T-helper 2 cell treated with Interferon-gamma antibody and Interleukin-4, amounts not matched to agents 5 μg/mL and 100 μg/mL, for 36 hours (primary cell): ENCODE data around the gene SENP7.

Source experiments
- DNase-seq: peaks from one replicate; pipeline ENCODE4 v3.0.0; 2021; ENCODE audit warnings: low spot score
- H3K27ac Mint-ChIP-seq: one replicate; pipeline ENCODE4 v1.8.0; 2021; ENCODE audit warnings: mild to moderate bottlenecking, mixed read lengths
- H3K27me3 Mint-ChIP-seq: one replicate; pipeline ENCODE4 v1.8.0; 2021; ENCODE audit warnings: low read depth, mixed read lengths
- H3K36me3 Mint-ChIP-seq: one replicate; pipeline ENCODE4 v1.8.0; 2021; ENCODE audit warnings: low read depth, mixed read lengths
- H3K4me1 Mint-ChIP-seq: one replicate; pipeline ENCODE4 v1.8.0; 2021; ENCODE audit warnings: low read depth, mixed read lengths
- H3K4me3 Mint-ChIP-seq: one replicate; pipeline ENCODE4 v1.8.0; 2022; ENCODE audit warnings: mild to moderate bottlenecking, moderate library complexity, mixed read lengths
- H3K9me3 Mint-ChIP-seq: one replicate; pipeline ENCODE4 v1.8.0; 2021; ENCODE audit warnings: mixed read lengths

SENP7 gene

DNA sequence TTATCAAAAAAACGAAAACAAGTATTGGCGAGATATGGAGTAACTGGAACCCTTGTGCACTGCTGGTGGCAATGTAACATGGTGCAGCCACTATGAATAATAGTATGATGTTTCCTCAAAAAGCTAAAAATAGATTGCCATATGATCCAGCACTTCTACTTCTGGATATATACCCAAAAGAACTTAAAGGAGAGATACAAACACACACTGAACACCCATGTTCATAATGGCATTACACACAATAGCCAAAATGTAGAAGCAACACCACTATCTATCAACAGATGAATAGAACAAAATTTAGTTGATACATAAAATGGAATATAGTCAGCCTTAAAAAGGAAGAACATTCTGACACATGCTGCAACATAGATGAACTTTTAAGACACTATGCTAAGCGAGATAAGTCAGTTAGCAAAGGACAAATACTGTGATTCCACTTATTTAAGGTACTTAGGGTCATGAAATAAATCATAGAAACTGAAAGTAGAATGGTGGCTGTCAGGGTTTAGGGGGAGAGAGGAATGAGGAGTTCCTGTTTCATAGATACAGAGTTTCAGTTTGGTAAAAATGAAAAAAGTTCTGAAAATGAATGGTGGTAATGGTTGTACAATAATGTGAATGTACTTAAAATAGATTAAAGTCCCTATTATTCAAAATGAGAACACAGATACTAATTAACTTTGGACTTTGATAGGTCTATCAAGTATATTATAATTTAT is 133.2 kb downstream of the SENP7 start:
- H3K36me3 Mint-ChIP-seq: peaks cover 13% of the 10 kb centered on the region
- peaks cover 32% of the 10 kb centered on the region for H3K4me1 Mint-ChIP-seq
- H3K27me3 Mint-ChIP-seq: no peaks in the 10 kb centered on the region

DNA sequence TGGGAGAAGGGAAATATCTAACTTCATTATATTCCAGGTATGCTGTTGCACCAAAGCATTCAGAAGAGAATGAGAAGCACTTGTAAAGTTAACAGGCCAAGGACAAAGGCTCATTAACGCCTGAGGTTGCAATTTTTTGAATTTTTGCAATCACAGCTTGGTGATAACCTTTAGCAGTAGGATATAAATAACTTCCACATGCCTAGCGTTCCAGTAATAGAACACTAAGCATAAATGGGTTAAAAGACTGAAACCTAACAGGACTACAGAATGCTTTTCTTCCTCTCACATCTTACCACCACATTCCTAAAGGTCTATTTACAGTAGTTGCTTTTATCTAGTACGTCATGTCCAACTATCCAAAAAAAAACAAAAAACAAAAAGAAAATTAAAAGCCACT is 135.2 kb downstream of the SENP7 start:
- Mint-ChIP-seq H3K9me3 (peaks cover 12% of the 10 kb centered on the region), H3K4me3 (no peak overlapping the region), H3K27me3 (no peaks in the 10 kb centered on the region), H3K27ac (no peak overlapping the region), H3K36me3 (peaks cover 10% of the 10 kb centered on the region), H3K4me1 (peaks cover 38% of the 10 kb centered on the region)
- DNase-seq: no peak

More for the DNA sequence above, 133.2 kb downstream of the SENP7 start:
- peaks cover 12% of the 10 kb centered on the region for H3K9me3 Mint-ChIP-seq
- no peak for DNase-seq
- H3K27ac Mint-ChIP-seq: peak overlapping the region; percentile 53
- peak overlapping the region; percentile 78 for H3K4me3 Mint-ChIP-seq

DNA sequence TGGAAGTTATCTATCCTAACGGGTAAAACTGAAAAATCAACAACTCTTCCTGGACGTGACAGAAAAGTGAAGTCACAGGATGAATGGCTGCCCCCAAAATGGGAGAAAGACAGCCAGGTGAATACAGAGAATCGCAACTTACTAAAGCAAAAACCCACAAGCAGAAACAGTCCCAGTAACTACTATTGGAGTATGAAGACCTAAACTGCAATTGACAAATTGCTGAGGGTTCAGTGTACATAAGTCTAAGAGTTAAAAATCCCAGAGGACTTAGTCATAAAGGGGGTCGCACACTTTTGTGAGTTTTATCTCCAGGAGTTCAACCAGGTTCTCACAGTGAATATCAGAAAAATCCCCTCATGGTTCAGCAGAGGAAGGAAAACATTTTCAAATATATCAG is 135.8 kb downstream of the SENP7 start:
- no peak for DNase-seq
- peaks cover 38% of the 10 kb centered on the region for H3K4me1 Mint-ChIP-seq
- H3K27ac Mint-ChIP-seq: no peak overlapping the region
- no peaks in the 10 kb centered on the region for H3K27me3 Mint-ChIP-seq
- H3K9me3 Mint-ChIP-seq: peaks cover 12% of the 10 kb centered on the region
- peaks cover 10% of the 10 kb centered on the region for H3K36me3 Mint-ChIP-seq
- no peak overlapping the region for H3K4me3 Mint-ChIP-seq

DNA sequence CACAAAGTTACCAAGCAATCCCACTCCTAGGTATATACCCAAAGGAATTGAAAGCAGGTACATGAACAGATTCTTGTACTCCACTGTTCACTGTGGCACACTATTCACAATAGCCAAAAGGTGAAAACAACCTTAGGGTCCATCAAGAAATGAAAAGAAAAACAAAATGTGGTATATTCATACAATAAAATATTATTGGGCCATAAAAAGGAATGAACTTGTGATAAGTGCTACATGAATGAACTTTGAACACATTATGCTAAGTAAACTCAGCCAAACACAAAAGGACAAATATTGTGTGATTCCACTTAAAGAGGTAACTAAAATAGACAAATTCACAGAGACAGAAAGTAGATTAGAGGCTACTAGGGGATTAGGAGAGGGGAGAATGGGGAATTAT is 137.4 kb downstream of the SENP7 start:
- Mint-ChIP-seq H3K27me3 (no peaks in the 10 kb centered on the region), H3K4me1 (peaks cover 32% of the 10 kb centered on the region), H3K36me3 (peaks cover 14% of the 10 kb centered on the region), H3K4me3 (no peak overlapping the region), H3K27ac (no peak overlapping the region), H3K9me3 (peaks cover 12% of the 10 kb centered on the region)
- DNase-seq: no peak

DNA sequence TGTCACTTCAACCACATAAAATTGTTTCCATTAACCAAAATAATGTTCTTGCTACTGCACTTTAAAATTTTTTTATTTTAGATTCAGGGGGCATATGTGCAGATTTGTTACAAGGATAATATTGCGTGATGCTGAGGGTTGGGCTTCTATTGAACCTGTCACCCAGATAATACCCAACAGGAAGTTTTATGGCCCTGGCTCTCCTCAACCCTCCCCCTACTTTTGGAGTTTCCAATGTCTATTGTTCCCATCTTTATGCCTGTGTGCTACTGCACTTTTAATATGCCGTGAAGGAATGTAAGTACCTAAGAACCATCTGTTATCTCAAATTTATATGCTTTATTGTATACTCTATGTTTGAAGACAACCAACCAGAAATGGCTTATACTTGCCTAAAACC is 150.6 kb downstream of the SENP7 start:
- peaks cover 19% of the 10 kb centered on the region for H3K9me3 Mint-ChIP-seq
- H3K4me1 Mint-ChIP-seq: no peaks in the 10 kb centered on the region
- no peak for DNase-seq
- peaks cover 51% of the 10 kb centered on the region for H3K36me3 Mint-ChIP-seq
- no peaks in the 10 kb centered on the region for H3K27me3 Mint-ChIP-seq
- no peak overlapping the region for H3K4me3 Mint-ChIP-seq
- H3K27ac Mint-ChIP-seq: no peak overlapping the region

DNA sequence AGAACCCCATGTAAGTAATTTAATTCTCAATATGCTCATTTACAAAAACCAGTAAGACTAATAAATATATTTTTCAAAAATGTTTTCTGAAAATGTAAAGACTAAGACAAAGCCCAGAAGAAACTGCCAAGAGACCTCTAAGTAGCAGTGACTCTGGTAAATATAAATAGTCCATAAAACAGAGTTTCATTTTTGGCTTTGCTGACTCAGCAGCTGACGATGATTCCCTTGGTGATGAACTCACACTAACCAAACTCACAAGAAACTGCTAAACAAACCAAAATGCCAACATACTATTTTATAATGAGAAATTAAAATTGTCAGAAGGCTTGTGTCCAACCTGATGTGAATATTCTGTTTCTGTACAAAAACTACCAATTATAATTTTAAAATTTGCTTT is 161.2 kb downstream of the SENP7 start:
- Mint-ChIP-seq H3K4me3 (no peak overlapping the region), H3K27me3 (no peaks in the 10 kb centered on the region), H3K27ac (no peak overlapping the region), H3K36me3 (peaks cover 10% of the 10 kb centered on the region), H3K4me1 (peaks cover 2% of the 10 kb centered on the region), H3K9me3 (no peaks in the 10 kb centered on the region)
- DNase-seq: no peak

DNA sequence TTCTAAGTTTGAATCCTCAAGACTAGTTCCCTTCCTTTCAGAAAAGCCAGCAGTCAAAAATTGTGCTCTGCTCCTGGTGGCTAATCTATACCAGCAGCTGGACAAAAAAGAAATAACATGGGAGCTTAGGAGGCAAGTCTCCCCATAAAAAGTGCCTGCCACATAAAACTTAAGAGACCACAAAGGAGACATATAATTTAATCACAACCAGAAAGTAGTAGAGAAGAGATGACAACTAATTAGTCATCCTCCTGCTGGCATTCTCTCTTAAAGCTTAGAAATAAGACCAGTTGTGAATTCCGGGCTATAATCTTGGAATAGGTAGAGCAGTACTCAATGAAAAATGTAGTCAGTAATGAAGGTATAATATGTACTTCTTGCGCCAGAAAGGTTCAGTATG is 172.4 kb downstream of the SENP7 start:
- no peak overlapping the region for H3K4me3 Mint-ChIP-seq
- H3K36me3 Mint-ChIP-seq: peaks cover 24% of the 10 kb centered on the region
- no peak overlapping the region for H3K27ac Mint-ChIP-seq
- DNase-seq: no peak
- H3K4me1 Mint-ChIP-seq: no peaks in the 10 kb centered on the region
- no peaks in the 10 kb centered on the region for H3K9me3 Mint-ChIP-seq
- H3K27me3 Mint-ChIP-seq: no peaks in the 10 kb centered on the region

DNA sequence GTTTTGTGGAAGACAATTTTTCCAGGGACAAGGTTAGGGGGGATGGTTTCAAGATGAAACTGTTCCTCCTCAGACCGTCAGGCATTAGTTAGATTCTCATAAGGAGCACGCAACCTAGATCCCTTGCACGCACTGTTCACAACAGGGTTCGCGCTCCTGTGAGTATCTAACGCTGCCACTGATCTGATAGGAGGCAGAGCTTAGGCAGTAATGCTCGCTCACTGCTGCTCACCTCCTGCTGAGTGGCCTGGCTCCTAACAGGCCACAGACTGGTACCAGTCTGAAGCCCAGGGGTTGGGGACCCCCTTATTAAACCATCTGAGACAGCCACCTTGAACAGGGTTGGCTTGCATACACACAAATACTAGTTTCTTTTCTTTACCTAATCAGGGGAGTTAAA is 179.1 kb downstream of the SENP7 start:
- Mint-ChIP-seq H3K36me3 (peaks cover 12% of the 10 kb centered on the region), H3K9me3 (no peaks in the 10 kb centered on the region), H3K27ac (no peak overlapping the region), H3K4me3 (no peak overlapping the region), H3K27me3 (no peaks in the 10 kb centered on the region), H3K4me1 (no peaks in the 10 kb centered on the region)
- DNase-seq: no peak

DNA sequence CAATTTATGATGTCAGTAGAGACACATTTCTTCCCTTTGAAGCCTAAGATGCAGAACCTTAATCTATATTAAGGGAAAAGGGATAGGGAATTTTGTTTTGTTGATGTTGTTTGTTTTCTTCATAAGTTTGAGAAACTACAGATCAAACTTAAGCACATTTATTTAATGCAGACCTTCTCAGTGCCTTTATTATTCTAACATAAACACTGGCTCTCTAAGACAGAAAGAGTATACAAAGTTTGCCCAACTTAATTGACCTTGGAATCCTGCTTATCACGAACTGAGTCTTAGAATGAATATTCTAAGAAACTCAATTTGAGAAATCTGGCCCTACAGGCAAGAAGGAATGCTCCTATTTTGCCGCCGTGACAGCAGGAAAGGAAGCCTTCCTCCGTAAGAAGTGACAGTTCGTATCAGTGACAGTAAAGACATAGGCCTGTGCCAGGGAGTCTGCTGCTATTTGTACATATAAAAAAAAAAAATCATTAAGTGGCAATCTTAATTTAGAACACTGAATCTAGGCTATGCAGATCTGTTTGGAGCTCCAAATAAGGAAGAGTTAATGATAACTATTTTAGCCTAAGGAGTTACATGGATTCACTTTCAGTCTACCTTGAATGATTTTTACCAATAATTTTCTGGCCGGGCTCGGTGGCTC is 183.9 kb downstream of the SENP7 start:
- H3K9me3 Mint-ChIP-seq: no peaks in the 10 kb centered on the region
- H3K4me3 Mint-ChIP-seq: no peak overlapping the region
- no peak overlapping the region for H3K27ac Mint-ChIP-seq
- H3K4me1 Mint-ChIP-seq: no peaks in the 10 kb centered on the region
- H3K27me3 Mint-ChIP-seq: no peaks in the 10 kb centered on the region
- no peak for DNase-seq
- peaks cover 17% of the 10 kb centered on the region for H3K36me3 Mint-ChIP-seq

DNA sequence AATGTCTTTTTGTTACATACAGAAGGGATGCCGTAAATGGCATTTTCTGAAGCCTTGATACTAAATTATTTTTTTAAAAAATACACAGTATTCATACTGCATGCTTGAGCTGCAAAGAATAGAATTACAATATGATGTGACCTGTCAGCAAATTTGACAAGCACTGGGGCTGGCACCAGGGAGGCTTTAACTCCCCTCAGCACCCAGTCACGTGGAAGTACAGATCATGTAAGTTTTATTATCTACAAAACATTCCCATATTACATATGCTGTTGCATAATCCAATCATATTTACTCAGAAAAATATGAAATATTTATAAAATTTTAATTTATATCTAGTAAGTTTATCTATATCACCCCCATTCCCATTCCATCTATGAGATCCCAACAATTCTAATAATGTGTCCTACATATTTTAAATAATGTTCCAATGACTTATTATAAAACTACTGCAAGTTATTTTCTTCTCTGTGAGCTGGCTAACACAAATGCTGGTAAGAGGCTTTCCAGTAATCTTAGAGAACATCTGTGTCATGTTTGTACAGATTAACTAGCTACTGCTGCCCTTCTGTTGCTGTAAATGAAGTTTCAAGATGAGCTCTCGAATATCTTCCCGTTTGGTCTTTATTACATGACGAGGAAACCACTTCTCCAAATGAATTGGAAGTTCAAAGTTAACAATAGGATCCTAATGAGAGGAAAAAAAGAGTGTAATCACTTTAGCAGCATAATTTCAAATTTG is 187.4 kb downstream of the SENP7 start:
- Mint-ChIP-seq H3K27me3 (no peaks in the 10 kb centered on the region), H3K4me1 (no peaks in the 10 kb centered on the region), H3K9me3 (no peaks in the 10 kb centered on the region), H3K4me3 (no peak overlapping the region), H3K27ac (no peak overlapping the region), H3K36me3 (peaks cover 15% of the 10 kb centered on the region)
- DNase-seq: no peak

DNA sequence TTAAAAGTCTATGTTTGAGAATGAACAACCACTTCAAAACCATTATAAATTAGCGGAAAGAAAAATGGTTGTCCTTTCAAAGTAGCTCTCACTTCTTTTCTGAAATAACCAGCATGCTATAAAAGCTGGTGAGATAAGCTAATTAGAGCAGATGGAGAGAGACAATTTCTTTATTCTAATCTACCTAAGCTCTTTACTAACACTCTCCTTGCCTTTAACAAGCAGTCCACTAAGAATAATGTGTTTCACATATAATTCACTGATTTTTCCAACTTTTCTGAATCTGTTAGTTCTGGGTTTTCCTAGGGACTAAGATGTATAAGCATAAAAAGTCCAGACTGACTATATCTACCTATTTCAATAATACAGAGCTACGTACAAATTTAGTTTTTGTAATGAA is 192.5 kb downstream of the SENP7 start, which contains the start of gene IMPG2:
TSS of gene IMPG2 (minus strand) at position 101 of the 400 bp plus-strand sequence. CDS start 203 bp downstream, outside the sequence.
- H3K36me3 Mint-ChIP-seq: no peaks in the 10 kb centered on the region
- H3K4me1 Mint-ChIP-seq: no peaks in the 10 kb centered on the region
- H3K27ac Mint-ChIP-seq: no peak within 1 kb of the TSS
- no peak within 1 kb of the TSS for H3K4me3 Mint-ChIP-seq
- H3K9me3 Mint-ChIP-seq: no peaks in the 10 kb centered on the region
- H3K27me3 Mint-ChIP-seq: no peaks in the 10 kb centered on the region
- DNase-seq: no peak

DNA sequence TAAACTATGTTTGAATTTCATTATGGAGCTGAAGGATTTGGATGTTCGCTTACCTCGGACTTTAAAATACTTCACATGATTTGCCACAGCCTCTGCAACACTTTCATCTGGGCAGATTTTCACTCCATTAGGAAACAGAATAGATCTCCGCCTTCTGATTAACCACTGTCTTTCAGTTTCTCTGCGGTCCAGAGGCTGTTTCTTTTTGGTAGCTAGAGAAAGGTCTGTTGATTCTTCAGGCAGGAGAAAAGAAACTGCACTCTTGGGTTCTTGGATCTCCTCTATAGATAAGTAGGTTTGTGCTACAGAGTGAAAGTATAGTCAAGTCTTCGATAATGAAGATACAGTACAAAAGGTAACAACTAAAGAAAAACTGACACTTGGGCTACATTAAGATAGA is 193.5 kb downstream of the SENP7 start:
- Mint-ChIP-seq H3K4me1 (no peaks in the 10 kb centered on the region), H3K9me3 (no peaks in the 10 kb centered on the region), H3K27me3 (no peaks in the 10 kb centered on the region), H3K4me3 (no peak overlapping the region), H3K36me3 (no peaks in the 10 kb centered on the region), H3K27ac (no peak overlapping the region)
- DNase-seq: no peak

DNA sequence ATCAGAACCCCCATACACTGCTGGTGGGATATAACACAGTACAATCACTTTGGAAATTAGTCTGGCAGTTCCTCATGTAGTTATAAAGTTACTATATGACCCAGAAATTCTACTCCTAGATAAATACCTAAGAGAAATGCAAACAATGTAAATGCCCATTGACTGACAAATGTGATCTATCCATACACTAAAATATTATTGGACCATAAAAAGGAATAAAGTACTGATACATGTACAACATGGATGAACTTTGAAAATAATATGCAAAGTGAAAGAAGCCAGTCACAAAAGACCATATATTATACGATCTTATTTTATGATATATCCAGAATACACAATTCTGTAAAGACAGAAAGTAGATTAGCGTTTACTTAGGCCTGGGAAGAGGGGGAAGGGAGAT is 200.5 kb downstream of the SENP7 start:
- Mint-ChIP-seq H3K36me3 (no peaks in the 10 kb centered on the region), H3K27ac (no peak overlapping the region), H3K27me3 (no peaks in the 10 kb centered on the region), H3K9me3 (peaks cover 25% of the 10 kb centered on the region), H3K4me3 (no peak overlapping the region), H3K4me1 (no peaks in the 10 kb centered on the region)
- no peak for DNase-seq

DNA sequence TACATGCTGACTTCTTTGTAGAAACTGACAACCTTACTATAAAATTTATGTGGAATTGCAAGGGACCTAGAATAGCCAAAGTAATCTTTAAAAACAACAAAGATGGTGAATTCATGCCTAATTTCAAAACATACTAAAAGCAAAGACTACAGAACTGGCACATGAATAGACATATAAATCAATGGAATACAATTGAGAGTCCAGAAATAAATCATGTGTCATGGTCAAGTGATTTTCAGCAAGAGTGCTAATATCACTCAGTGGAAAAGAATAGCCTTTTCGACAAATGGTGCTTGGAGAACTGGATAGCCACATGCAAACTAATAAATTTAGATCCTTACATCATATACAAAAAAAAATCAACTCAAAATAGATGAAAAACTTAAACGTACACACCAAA is 201.3 kb downstream of the SENP7 start:
- H3K27ac Mint-ChIP-seq: no peak overlapping the region
- no peak overlapping the region for H3K4me3 Mint-ChIP-seq

More for the DNA sequence above, 201.3 kb downstream of the SENP7 start:
- Mint-ChIP-seq H3K9me3 (peaks cover 29% of the 10 kb centered on the region), H3K36me3 (no peaks in the 10 kb centered on the region), H3K4me1 (no peaks in the 10 kb centered on the region), H3K27me3 (no peaks in the 10 kb centered on the region)
- no peak for DNase-seq
